H1 (cell line): ENCODE measurements around the gene GPT2. TPM values are rescaled to one million over a fixed set of nuclear protein-coding genes. Genes with fewer than 3 reads are reported as not detected.

Experiments used
- CTCF ChIA-PET: fragments of 300-600 bp; sonication (Branson Sonifier 250); formaldehyde crosslinking; loops from one replicate; lab custom pipeline; 2021; ENCODE audit not compliant: partially characterized antibody; lab: Charles Lee
- POLR2A ChIA-PET: fragments of 300-600 bp; sonication (Branson Sonifier 250); formaldehyde crosslinking; loops from one replicate; lab custom pipeline; 2021; ENCODE audit warnings: inconsistent platforms; ENCODE audit not compliant: partially characterized antibody; lab: Charles Lee
- DNase-seq, 2 experiments: peaks; one replicate each; pipeline versions ENCODE4 v3.0.0 to v3.0.0-alpha.2; 2010 to 2022; ENCODE audit warnings: low spot score in 2 of 2, low read depth in 1 of 2, mixed read lengths in 1 of 2
- FAIRE-seq: peaks from 2 replicates; lab custom pipeline; 2011; peaks lifted over from hg19 to GRCh38; lab: Jason Lieb, UNC
- H2AFZ ChIP-seq: 2 replicates; pipeline ENCODE4 v1.8.1; 2012; ENCODE audit warnings: low read length, inconsistent platforms
- H2AK5ac ChIP-seq: 2 replicates; pipeline ENCODE4 v1.6.1; 2013; ENCODE audit warnings: low read depth, low read length
- H2BK120ac ChIP-seq: replicated peaks from 2 replicates; pipeline ENCODE3; 2013; ENCODE audit warnings: low read depth, low read length, inconsistent platforms
- H2BK12ac ChIP-seq: 2 replicates; pipeline ENCODE4 v1.6.1; 2013; ENCODE audit warnings: low read depth, low read length
- H2BK15ac ChIP-seq: 2 replicates; pipeline ENCODE4 v1.6.1; 2013; ENCODE audit warnings: low read length
- H2BK20ac ChIP-seq: 2 replicates; pipeline ENCODE4 v1.6.1; 2013; ENCODE audit warnings: low read length
- H2BK5ac ChIP-seq: 2 replicates; pipeline ENCODE4 v1.6.1; 2013; ENCODE audit warnings: low read depth, low read length
- H3K14ac ChIP-seq: 2 replicates; pipeline ENCODE4 v1.6.1; 2013; ENCODE audit warnings: inconsistent platforms; ENCODE audit not compliant: insufficient read length
- H3K18ac ChIP-seq: 2 replicates; pipeline ENCODE4 v1.6.1; 2013; ENCODE audit warnings: low read length; ENCODE audit errors: extremely low read depth
- H3K23ac ChIP-seq: 2 replicates; pipeline ENCODE4 v1.6.1; 2013; ENCODE audit warnings: inconsistent platforms; ENCODE audit not compliant: insufficient read length
- H3K23me2 ChIP-seq: 2 replicates; pipeline ENCODE4 v1.6.1; 2013; ENCODE audit warnings: low read depth, low read length
- H3K27ac ChIP-seq: 2 replicates; pipeline ENCODE4 v1.6.1; 2011; ENCODE audit warnings: low read depth, low read length, inconsistent platforms
- H3K27me3 ChIP-seq, 4 experiments: replicated peaks in 1 of 4; 1 replicate in 1 of 4; 2 replicates in 3 of 4; pipeline versions ENCODE4 v1.6.1 to v1.8.1; 2011 to 2013; ENCODE audit warnings: low read length in 3 of 4, mild to moderate bottlenecking in 3 of 4, inconsistent platforms in 2 of 4, mixed read lengths in 2 of 4, moderate library complexity in 1 of 4; ENCODE audit not compliant: control insufficient read depth in 3 of 4, insufficient read depth in 3 of 4; ENCODE audit errors: extremely low read depth in 1 of 4
- H3K36me3 ChIP-seq, 4 experiments: 2 replicates each; pipeline versions ENCODE4 v1.6.1 to v1.8.1; 2011 to 2013; ENCODE audit warnings: mild to moderate bottlenecking in 4 of 4, low read length in 3 of 4, moderate library complexity in 2 of 4, control low read depth in 1 of 4, inconsistent platforms in 1 of 4; ENCODE audit not compliant: insufficient read depth in 4 of 4, control insufficient read depth in 2 of 4
- H3K4ac ChIP-seq: replicated peaks from 2 replicates; pipeline ENCODE3; 2013; ENCODE audit warnings: low read length, low read depth, mixed read lengths, inconsistent platforms; ENCODE audit not compliant: insufficient read length
- H3K4me1 ChIP-seq, 4 experiments: replicated peaks in 1 of 4; 1 replicate in 1 of 4; 2 replicates in 3 of 4; pipeline versions ENCODE4 v1.6.1 to v1.8.1; 2011 to 2013; ENCODE audit warnings: low read length in 3 of 4, inconsistent platforms in 2 of 4, mixed read lengths in 1 of 4; ENCODE audit not compliant: insufficient read depth in 4 of 4, control insufficient read depth in 3 of 4
- H3K4me2 ChIP-seq, 2 experiments: 2 replicates each; pipeline versions ENCODE4 v1.6.1 to v1.8.1; 2011 to 2013; ENCODE audit warnings: low read depth in 2 of 2, low read length in 2 of 2, control low read depth in 1 of 2, inconsistent platforms in 1 of 2, mild to moderate bottlenecking in 1 of 2; ENCODE audit not compliant: insufficient read depth in 1 of 2
- H3K4me3 ChIP-seq, 4 experiments: fragments of 200-600, 300-600 bp in 1 of 4; sonication (generic), shearing (Covaris generic), sonication (Bioruptor Twin) in 1 of 4; 2 replicates each; pipeline versions ENCODE4 v1.5.1 to v1.8.1; 2011 to 2016; ENCODE audit warnings: low read length in 4 of 4, low read depth in 3 of 4, control low read depth in 2 of 4, inconsistent platforms in 2 of 4, mild to moderate bottlenecking in 2 of 4, mixed read lengths in 1 of 4, moderate library complexity in 1 of 4; ENCODE audit not compliant: insufficient read depth in 2 of 4; ENCODE audit errors: extremely low read depth in 1 of 4
- H3K56ac ChIP-seq: replicated peaks from 2 replicates; pipeline ENCODE3; 2013; ENCODE audit warnings: low read depth, mild to moderate bottlenecking, mixed read lengths, low read length, inconsistent platforms; ENCODE audit not compliant: insufficient read length
- H3K79me1 ChIP-seq: 2 replicates; pipeline ENCODE4 v1.6.1; 2013; ENCODE audit warnings: low read depth, low read length, control low read depth
- H3K79me2 ChIP-seq, 2 experiments: 2 replicates each; pipeline versions ENCODE4 v1.6.1 to v1.8.1; 2012 to 2013; ENCODE audit warnings: low read length in 2 of 2, mild to moderate bottlenecking in 2 of 2, inconsistent platforms in 1 of 2; ENCODE audit not compliant: insufficient read depth in 2 of 2, control insufficient read depth in 1 of 2
- H3K9ac ChIP-seq, 4 experiments: replicated peaks in 1 of 4; 1 replicate in 1 of 4; 2 replicates in 3 of 4; pipeline versions ENCODE4 v1.6.1 to v1.8.1; 2011 to 2013; ENCODE audit warnings: low read depth in 3 of 4, low read length in 3 of 4, control low read depth in 2 of 4, mild to moderate bottlenecking in 2 of 4, moderate library complexity in 2 of 4, inconsistent platforms in 1 of 4; ENCODE audit errors: extremely low read depth in 1 of 4
- H3K9me3 ChIP-seq, 2 experiments: 2 replicates each; pipeline versions ENCODE4 v1.6.1 to v1.8.1; 2012 to 2013; ENCODE audit warnings: mild to moderate bottlenecking in 2 of 2, moderate library complexity in 2 of 2, control low read depth in 1 of 2, inconsistent platforms in 1 of 2, low read depth in 1 of 2, low read length in 1 of 2, mixed read lengths in 1 of 2; ENCODE audit not compliant: insufficient read depth in 2 of 2
- H4K20me1 ChIP-seq, 2 experiments: replicated peaks in 1 of 2; 2 replicates each; pipeline versions ENCODE3 to v1.8.1; 2011 to 2013; ENCODE audit warnings: inconsistent platforms in 2 of 2, low read length in 2 of 2, mild to moderate bottlenecking in 1 of 2; ENCODE audit not compliant: insufficient read depth in 2 of 2, control insufficient read depth in 1 of 2
- H4K5ac ChIP-seq: 2 replicates; pipeline ENCODE4 v1.6.1; 2013; ENCODE audit warnings: low read length, low read depth, mixed read lengths, inconsistent platforms; ENCODE audit not compliant: insufficient read length
- H4K8ac ChIP-seq: 2 replicates; pipeline ENCODE4 v1.8.0; 2013; ENCODE audit warnings: mild to moderate bottlenecking, moderate library complexity, low read length, inconsistent platforms; ENCODE audit not compliant: insufficient read depth; ENCODE audit errors: extremely low read depth
- H4K91ac ChIP-seq: replicated peaks from 2 replicates; pipeline ENCODE3; 2013; ENCODE audit warnings: low read length, mixed read lengths, inconsistent platforms; ENCODE audit not compliant: insufficient read length
- RNF2 ChIP-seq: fragments of 200-900, 300-1000 bp; sonication (generic); IDR thresholded peaks from 2 replicates; pipeline ENCODE4 v1.7.1; 2016; ENCODE audit warnings: borderline replicate concordance, low read depth, mild to moderate bottlenecking, antibody characterized with exemption, low read length; ENCODE audit not compliant: poor library complexity, severe bottlenecking; ENCODE audit errors: missing control alignments
- WGBS, 2 experiments: shearing (Covaris generic) in 1 of 2; methylation state at CpG; one replicate each; pipeline versions ENCODE4 v1.1.6 to v1.1.7; 2013 to 2015; ENCODE audit warnings: low lambda C conversion rate in 2 of 2, mixed read lengths in 2 of 2, inconsistent platforms in 1 of 2, low coverage in 1 of 2, missing lambda C conversion rate in 1 of 2; ENCODE audit not compliant: insufficient replicate concordance in 2 of 2, insufficient coverage in 1 of 2, insufficient read length in 1 of 2; ENCODE audit errors: extremely low coverage in 1 of 2, missing lambda C conversion rate in 1 of 2; 5-methylcytosine and 5-hydroxymethylcytosine counted together
- polyA plus RNA-seq, 7 experiments: library from polyadenylated mRNA; depleted of rRNA in 3 of 7; stranded (reverse) in 5 of 7; unstranded in 2 of 7; fragments of >200 nt in 5 of 7; fragments of 200-250 nt in 2 of 7; gene quantifications; 1 replicate in 5 of 7; 2 replicates in 1 of 7; 4 replicates in 1 of 7; pipeline versions ENCODE4 v1.2.1 to v1.2.3, GENCODE V29; 2011 to 2013; ENCODE audit warnings: missing spikeins in 2 of 7, mixed read lengths in 2 of 7
- total RNA-seq: library from RNA; stranded (reverse); fragmentation: NEBNext Ultra II Directional; extraction: Animal tissue kit (Norgen Biotek cat#: 25700); gene quantifications from 2 replicates; pipeline ENCODE4 v1.2.1, GENCODE V29; 2021

Gene GPT2
- total and polyA plus RNA-seq, 2 of the 8 experiments (the other 6 are each of a cell fraction or from before 2014, with no cell fraction given) = 71.6 to 94.1 TPM

- H3K23ac ChIP-seq = no peak overlapping the region
- H3K4me2 ChIP-seq = no peak overlapping the region; a peak in 1 of 4 replicates
- H2BK120ac ChIP-seq = no peak overlapping the region
- no peaks in the 10 kb centered on the region for H3K23me2 ChIP-seq
- WGBS, 2 experiments = 86% methylated on average over 6 of the region's 10 CpGs; no CpG with 5 or more reads in 1 of the 2 experiments
- no peaks in the 10 kb centered on the region for H3K27me3 ChIP-seq
- H4K5ac ChIP-seq = no peak overlapping the region
- H3K79me1 ChIP-seq = peaks cover 14% of the 10 kb centered on the region
- DNase-seq (no peak), FAIRE-seq (no peak)
- POLR2A ChIA-PET = interaction anchor here (12.5 to 22.7 kb wide), 3 partner anchors 12 to 28 kb away, joined by 153 to 580 read pairs (median 321); partner anchors contain the start of gene GPT2
- no peak overlapping the region for H3K4me3 ChIP-seq
- H3K9ac ChIP-seq = no peak overlapping the region
- no peak overlapping the region for H3K14ac ChIP-seq
- no peak overlapping the region for H2AFZ ChIP-seq
- H2BK12ac ChIP-seq = no peak overlapping the region
- no peak for TF ChIP-seq RNF2
- H2BK5ac ChIP-seq = no peak overlapping the region; the same call in 1 of the 2 replicates
- peaks cover 7 to 52% (median 21%) of the 10 kb centered on the region in 4 experiments; a peak in 6 of 8 replicates for H3K36me3 ChIP-seq
- no peak overlapping the region for H3K56ac ChIP-seq
- no peak overlapping the region for H3K18ac ChIP-seq
- no peak overlapping the region for H4K91ac ChIP-seq
- H3K79me2 ChIP-seq = peaks cover 9 to 54% of the 10 kb centered on the region in 2 experiments
- H3K27ac ChIP-seq = no peak overlapping the region
- CTCF ChIA-PET = interaction anchor here (0.6 to 2.0 kb wide), 3 partner anchors 13 to 43 kb away, joined by 3 to 7 read pairs (median 7); no protein-coding TSS in a partner anchor
- peaks cover 0 to 7% (median 0%) of the 10 kb centered on the region in 4 experiments; a peak in 2 of 7 replicates for H3K4me1 ChIP-seq
- H2BK20ac ChIP-seq = no peak overlapping the region
- no peak overlapping the region; the same call in 1 of the 2 replicates for H4K8ac ChIP-seq
- peaks cover 19 to 21% of the 10 kb centered on the region in 2 experiments for H4K20me1 ChIP-seq
- H3K9me3 ChIP-seq = no peaks in the 10 kb centered on the region
- no peak overlapping the region for H2BK15ac ChIP-seq
- peak overlapping the region; percentile 38 for H3K4ac ChIP-seq
- no peak overlapping the region for H2AK5ac ChIP-seq
Observed at GRCh38 chr16:46897471-46897870, 13.3 kb downstream of the GPT2 start.
